ENCODE measurements around the gene DNA2. TPM values are rescaled to one million over a fixed set of nuclear protein-coding genes. Genes with fewer than 3 reads are reported as not detected.

The DNA2 gene
- total RNA-seq, 1 experiment from 2014 or later: 43.4 TPM

DNA sequence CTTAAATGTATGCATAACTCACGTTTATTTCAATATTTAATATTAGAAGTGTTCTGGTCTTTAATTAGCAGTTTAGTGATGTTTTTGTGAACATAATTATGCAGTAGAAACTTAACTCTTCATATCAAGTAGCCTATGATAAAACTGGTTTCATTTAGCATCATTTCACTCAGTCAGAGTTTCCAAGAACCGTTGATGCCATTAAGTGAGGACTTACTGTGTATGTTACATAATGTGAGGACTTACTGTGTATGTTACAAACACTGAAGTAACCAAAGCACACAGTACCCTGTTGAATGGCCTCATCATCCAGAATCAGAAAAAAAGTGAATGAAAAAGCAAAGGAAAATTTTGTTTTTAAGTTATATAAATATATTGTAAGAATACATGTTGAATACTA, 106.2 kb downstream of the DNA2 start:
- H3K4me2 ChIP-seq (ENCODE audit: insufficient read depth, insufficient read length, low read length): no peak overlapping the region
- H3K9ac ChIP-seq (ENCODE audit: extremely low read depth, insufficient read length, low read length): no peak overlapping the region
- no peak overlapping the region for H2BK12ac ChIP-seq (ENCODE audit: insufficient read length, low read depth, low read length)
- no peak overlapping the region for H3K4ac ChIP-seq (ENCODE audit: low read depth, low read length)
- H3K14ac ChIP-seq (ENCODE audit: insufficient read depth, low read length): no peak overlapping the region
- WGBS (ENCODE audit: extremely low coverage, insufficient read length, low lambda C conversion rate): no CpG with 5 or more reads among the region's 2 CpGs
- no peak overlapping the region for H3K23ac ChIP-seq (ENCODE audit: insufficient read length, low read depth, low read length)
- Mint-ChIP-seq H3K4me3 (no peak overlapping the region), H3K4me1 (no peaks in the 10 kb centered on the region), H3K9me3 (peaks cover 0 to 3% of the 10 kb centered on the region in 2 experiments; a peak in 2 of 5 replicates), H3K27me3 (ENCODE audit: low read depth) (no peaks in the 10 kb centered on the region), H3K36me3 (ENCODE audit: insufficient read depth in 1 of 3, low read depth in 3 of 3) (peaks cover 5 to 42% (median 31%) of the 10 kb centered on the region in 3 experiments), H3K27ac (no peak overlapping the region)
- no peaks in the 10 kb centered on the region for H3K4me1 ChIP-seq (ENCODE audit: insufficient read depth, low read length)
- H3K27ac ChIP-seq (ENCODE audit: insufficient read length, low read depth, low read length): no peak overlapping the region
- H2AK5ac ChIP-seq (ENCODE audit: insufficient read length, low read length): no peak overlapping the region
- no peak overlapping the region for H2BK20ac ChIP-seq (ENCODE audit: low read depth, low read length, poor library complexity, severe bottlenecking)
- no peaks in the 10 kb centered on the region for H3K79me1 ChIP-seq (ENCODE audit: insufficient read depth, low read depth, low read length, poor library complexity, severe bottlenecking)
- DNase-seq: no peak
- no peak overlapping the region for H2AFZ ChIP-seq (ENCODE audit: low read length)
- H3K18ac ChIP-seq (ENCODE audit: insufficient read length, low read depth, low read length): no peak overlapping the region
- H4K91ac ChIP-seq (ENCODE audit: insufficient read length, low read depth, low read length): no peak overlapping the region
- H2BK120ac ChIP-seq (ENCODE audit: low read depth, low read length, poor library complexity, severe bottlenecking): no peak overlapping the region
- H4K20me1 ChIP-seq (ENCODE audit: control insufficient read depth, insufficient read depth, insufficient read length): no peaks in the 10 kb centered on the region
- TF ChIP-seq, protein P1, sequence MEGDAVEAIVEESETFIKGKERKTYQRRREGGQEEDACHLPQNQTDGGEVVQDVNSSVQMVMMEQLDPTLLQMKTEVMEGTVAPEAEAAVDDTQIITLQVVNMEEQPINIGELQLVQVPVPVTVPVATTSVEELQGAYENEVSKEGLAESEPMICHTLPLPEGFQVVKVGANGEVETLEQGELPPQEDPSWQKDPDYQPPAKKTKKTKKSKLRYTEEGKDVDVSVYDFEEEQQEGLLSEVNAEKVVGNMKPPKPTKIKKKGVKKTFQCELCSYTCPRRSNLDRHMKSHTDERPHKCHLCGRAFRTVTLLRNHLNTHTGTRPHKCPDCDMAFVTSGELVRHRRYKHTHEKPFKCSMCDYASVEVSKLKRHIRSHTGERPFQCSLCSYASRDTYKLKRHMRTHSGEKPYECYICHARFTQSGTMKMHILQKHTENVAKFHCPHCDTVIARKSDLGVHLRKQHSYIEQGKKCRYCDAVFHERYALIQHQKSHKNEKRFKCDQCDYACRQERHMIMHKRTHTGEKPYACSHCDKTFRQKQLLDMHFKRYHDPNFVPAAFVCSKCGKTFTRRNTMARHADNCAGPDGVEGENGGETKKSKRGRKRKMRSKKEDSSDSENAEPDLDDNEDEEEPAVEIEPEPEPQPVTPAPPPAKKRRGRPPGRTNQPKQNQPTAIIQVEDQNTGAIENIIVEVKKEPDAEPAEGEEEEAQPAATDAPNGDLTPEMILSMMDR (conservative IDR thresholded peaks at IDR 0.05): no peak
- no peaks in the 10 kb centered on the region for H3K27me3 ChIP-seq (ENCODE audit: insufficient read depth, low read length)
- no peak overlapping the region for H3T11ph ChIP-seq (ENCODE audit: low read length)
- H3K56ac ChIP-seq (ENCODE audit: insufficient read length, low read depth, low read length): no peak overlapping the region
- H3K23me2 ChIP-seq (ENCODE audit: insufficient read length, low read depth, low read length, poor library complexity, severe bottlenecking): no peaks in the 10 kb centered on the region
- H2BK15ac ChIP-seq (ENCODE audit: low read depth, low read length): no peak overlapping the region
- H4K8ac ChIP-seq (replicated peaks; ENCODE audit: insufficient read length, low read depth, low read length): no peak overlapping the region
- H3K79me2 ChIP-seq (ENCODE audit: insufficient read depth, low read length): no peaks in the 10 kb centered on the region
- no peak overlapping the region for H4K5ac ChIP-seq (ENCODE audit: insufficient read length, low read depth, low read length)
- no peaks in the 10 kb centered on the region for H3K9me3 ChIP-seq (ENCODE audit: control insufficient read depth, low read depth, low read length)
- H2BK5ac ChIP-seq (ENCODE audit: insufficient read length, low read length): no peak overlapping the region

Data from H9 (cell line).